ENCODE measurements around the gene ZNF611.

ZNF611 gene

DNA sequence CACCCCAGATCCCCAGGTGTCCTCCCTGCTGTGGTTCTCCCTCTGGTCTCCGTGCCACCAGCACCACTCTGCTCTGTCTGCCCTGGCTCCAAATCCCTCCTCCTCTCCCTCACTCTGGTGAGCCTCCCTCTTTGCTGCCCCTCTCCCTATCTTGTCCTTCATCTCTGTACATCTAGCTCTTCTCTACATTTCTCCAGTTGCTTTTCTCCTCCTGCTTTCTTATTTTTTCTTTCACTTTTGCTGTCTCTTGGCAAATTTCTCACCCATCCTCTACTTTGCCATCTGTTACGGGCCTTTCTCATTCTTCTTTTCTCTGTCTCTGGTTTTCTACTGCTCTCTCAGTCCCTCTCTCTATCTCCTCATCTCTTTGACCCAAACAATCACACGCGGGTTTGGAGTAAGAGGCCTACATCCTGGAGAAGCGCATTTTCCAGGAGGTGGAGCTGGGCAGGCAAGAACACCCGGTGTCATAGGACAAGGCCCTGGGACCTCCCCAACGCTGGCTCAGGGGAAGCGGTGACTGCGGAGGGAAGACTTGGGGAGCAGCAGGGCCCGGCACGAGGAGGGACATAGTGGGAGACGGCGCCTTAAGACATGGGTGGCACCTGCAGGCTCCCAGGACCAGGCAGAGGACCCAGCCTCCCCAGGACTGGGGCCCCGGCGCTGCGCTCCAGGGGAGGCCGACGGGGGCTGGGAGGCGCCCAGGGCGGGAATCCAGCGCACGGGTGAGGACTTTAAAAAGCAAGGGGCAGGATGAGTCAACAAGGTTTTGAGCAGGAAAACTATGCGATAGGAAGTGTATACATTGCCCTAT, 9.9 kb downstream of the ZNF611 start:
- TF ChIP-seq CREB1 (IDR thresholded peaks at IDR 0.05; ENCODE audit: low read depth), result no peak
- TF ChIP-seq, protein P1, sequence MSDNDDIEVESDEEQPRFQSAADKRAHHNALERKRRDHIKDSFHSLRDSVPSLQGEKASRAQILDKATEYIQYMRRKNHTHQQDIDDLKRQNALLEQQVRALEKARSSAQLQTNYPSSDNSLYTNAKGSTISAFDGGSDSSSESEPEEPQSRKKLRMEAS (IDR thresholded peaks at IDR 0.05), result no peak
- no peak for TF ChIP-seq EGR1 (IDR thresholded peaks at IDR 0.05)

DNA sequence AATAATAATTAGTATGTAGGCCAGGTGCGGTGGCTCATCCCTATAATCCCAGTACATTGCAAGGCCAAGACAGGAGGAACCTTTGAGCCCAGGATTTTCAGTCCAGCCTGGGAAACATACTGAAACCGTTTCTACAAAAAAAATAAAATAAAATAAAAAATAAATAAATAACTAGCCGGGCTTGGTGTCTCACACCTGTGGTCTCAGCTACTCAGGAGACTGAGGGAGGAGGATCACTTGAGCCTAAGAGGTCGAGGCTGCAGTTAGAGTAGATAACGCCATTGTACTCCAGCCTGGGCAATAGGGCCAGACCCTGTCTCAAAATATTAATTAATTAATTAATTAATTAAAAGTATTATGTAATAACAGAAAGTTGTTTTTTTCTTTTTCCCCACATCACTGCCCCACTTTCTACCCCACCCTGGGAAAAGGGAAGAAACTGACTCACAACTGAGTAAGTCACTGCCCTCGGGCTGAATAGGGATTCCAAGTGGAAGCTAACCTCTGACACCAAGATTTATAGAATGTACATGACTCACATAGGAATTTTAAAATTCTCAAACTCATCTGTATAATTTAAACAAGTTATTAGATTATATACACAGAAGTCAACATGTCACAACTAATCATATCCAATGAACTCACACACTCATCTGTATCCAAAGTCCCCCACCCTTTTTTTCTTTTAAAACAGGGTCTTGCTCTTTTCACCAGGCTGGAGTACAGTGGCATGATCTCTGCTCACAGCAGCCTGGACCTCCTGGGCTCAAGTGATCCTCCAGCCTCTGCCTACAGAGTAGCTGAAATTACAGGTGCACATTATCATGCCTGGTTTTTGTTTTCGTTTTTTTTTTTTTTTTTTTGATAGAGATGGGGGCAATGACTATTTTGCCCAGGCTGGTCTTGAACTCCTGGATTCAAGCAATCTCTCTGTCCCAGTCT, 12.5 kb downstream of the ZNF611 start:
- TF ChIP-seq CREB1 (IDR thresholded peaks at IDR 0.05; ENCODE audit: low read depth) (no peak), EP300 (IDR thresholded peaks at IDR 0.05; ENCODE audit: borderline replicate concordance) (no peak), FOXM1 (IDR thresholded peaks at IDR 0.05; ENCODE audit: borderline replicate concordance, low read depth) (no peak), CEBPB (IDR thresholded peaks at IDR 0.05) (no peak), NFIC (IDR thresholded peaks at IDR 0.05) (no peak), ZBTB7A (IDR thresholded peaks at IDR 0.05; ENCODE audit: low read depth) (no peak), RAD21 (IDR thresholded peaks at IDR 0.05; ENCODE audit: low read depth) (no peak)
- TF ChIP-seq, protein P2, sequence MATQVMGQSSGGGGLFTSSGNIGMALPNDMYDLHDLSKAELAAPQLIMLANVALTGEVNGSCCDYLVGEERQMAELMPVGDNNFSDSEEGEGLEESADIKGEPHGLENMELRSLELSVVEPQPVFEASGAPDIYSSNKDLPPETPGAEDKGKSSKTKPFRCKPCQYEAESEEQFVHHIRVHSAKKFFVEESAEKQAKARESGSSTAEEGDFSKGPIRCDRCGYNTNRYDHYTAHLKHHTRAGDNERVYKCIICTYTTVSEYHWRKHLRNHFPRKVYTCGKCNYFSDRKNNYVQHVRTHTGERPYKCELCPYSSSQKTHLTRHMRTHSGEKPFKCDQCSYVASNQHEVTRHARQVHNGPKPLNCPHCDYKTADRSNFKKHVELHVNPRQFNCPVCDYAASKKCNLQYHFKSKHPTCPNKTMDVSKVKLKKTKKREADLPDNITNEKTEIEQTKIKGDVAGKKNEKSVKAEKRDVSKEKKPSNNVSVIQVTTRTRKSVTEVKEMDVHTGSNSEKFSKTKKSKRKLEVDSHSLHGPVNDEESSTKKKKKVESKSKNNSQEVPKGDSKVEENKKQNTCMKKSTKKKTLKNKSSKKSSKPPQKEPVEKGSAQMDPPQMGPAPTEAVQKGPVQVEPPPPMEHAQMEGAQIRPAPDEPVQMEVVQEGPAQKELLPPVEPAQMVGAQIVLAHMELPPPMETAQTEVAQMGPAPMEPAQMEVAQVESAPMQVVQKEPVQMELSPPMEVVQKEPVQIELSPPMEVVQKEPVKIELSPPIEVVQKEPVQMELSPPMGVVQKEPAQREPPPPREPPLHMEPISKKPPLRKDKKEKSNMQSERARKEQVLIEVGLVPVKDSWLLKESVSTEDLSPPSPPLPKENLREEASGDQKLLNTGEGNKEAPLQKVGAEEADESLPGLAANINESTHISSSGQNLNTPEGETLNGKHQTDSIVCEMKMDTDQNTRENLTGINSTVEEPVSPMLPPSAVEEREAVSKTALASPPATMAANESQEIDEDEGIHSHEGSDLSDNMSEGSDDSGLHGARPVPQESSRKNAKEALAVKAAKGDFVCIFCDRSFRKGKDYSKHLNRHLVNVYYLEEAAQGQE (IDR thresholded peaks at IDR 0.05; ENCODE audit: low read depth), result no peak
- TF ChIP-seq, protein P1 (IDR thresholded peaks at IDR 0.05), result no peak
- TF ChIP-seq, protein P3, sequence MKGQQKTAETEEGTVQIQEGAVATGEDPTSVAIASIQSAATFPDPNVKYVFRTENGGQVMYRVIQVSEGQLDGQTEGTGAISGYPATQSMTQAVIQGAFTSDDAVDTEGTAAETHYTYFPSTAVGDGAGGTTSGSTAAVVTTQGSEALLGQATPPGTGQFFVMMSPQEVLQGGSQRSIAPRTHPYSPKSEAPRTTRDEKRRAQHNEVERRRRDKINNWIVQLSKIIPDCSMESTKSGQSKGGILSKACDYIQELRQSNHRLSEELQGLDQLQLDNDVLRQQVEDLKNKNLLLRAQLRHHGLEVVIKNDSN (IDR thresholded peaks at IDR 0.05), result no peak

DNA sequence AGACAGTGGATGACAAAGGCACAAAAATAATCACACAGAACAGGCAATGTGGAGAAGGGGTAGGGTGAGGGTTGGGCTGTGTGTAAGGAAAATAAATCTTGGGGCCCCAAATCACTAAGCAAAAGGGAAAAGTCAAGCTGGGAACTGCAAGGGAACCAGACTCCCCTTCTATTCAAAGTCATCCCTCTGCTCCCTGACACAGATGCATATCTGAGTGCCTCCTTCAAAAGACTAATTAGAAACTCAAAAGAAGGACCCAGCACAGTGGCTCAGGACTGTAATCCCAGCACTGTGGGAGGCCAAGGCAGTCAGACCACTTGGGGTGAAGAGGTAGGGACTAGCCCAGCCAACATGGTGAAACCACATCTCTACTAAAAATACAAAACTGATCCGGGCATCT, 18.3 kb downstream of the ZNF611 start:
- TF ChIP-seq, protein P3 (IDR thresholded peaks at IDR 0.05), result no peak
- TF ChIP-seq TEAD4 (IDR thresholded peaks at IDR 0.05) (no peak), CEBPB (IDR thresholded peaks at IDR 0.05) (no peak), EGR1 (IDR thresholded peaks at IDR 0.05) (no peak), NFIC (IDR thresholded peaks at IDR 0.05) (no peak), FOXM1 (IDR thresholded peaks at IDR 0.05; ENCODE audit: borderline replicate concordance, low read depth) (no peak), CREB1 (IDR thresholded peaks at IDR 0.05; ENCODE audit: low read depth) (no peak), TCF12 (IDR thresholded peaks at IDR 0.05; ENCODE audit: low read depth) (no peak), RAD21 (IDR thresholded peaks at IDR 0.05; ENCODE audit: low read depth) (no peak)
- TF ChIP-seq, protein P1 (IDR thresholded peaks at IDR 0.05), result no peak
- TF ChIP-seq, protein P2 (IDR thresholded peaks at IDR 0.05; ENCODE audit: low read depth), result no peak

DNA sequence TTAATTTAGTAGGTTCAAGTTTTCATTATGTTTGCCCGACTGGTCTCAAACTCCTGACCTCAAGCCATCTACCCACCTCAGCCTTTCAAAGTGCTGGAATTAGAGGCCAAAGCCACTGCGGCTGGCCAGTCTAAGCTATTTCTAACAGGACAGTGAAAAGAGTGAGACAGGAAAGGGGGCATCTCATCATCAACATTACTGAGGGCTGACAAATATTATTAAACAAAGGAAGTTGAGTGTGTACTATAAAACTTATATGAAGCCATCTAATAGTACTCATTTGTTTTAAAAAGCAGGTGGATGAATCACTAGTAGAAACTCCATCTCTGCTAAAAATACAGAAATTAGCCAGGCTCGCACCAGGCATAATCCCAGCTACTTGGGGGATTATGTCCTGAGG, 24.3 kb downstream of the ZNF611 start:
- no peak for TF ChIP-seq FOXM1 (IDR thresholded peaks at IDR 0.05; ENCODE audit: borderline replicate concordance, low read depth)
- TF ChIP-seq EGR1 (IDR thresholded peaks at IDR 0.05), result no peak
- no peak for TF ChIP-seq TCF12 (IDR thresholded peaks at IDR 0.05; ENCODE audit: low read depth)

DNA sequence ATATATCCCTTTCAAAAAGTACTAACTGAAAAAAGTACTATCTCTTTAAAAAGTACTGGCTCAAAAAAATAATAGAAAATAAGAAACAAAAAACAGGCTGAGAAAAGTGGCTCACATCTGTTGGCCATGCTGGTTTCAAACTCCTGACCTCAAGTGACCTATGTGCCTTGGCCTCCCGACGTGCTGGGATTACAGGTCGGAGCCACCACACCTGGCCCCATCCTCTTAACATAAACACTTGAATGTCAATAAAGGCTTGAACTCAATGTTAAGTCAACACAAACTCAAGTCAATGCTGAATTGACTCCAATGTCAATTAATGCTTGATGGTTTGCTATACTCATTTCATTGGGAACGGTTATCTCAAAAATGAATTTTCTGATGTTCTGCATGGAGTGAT, 30.9 kb downstream of the ZNF611 start:
- TF ChIP-seq NFIC (IDR thresholded peaks at IDR 0.05), result no peak
- no peak for TF ChIP-seq EGR1 (IDR thresholded peaks at IDR 0.05)
- TF ChIP-seq FOXM1 (IDR thresholded peaks at IDR 0.05; ENCODE audit: borderline replicate concordance, low read depth), result no peak
- no peak for TF ChIP-seq TCF12 (IDR thresholded peaks at IDR 0.05; ENCODE audit: low read depth)
- TF ChIP-seq ZBTB7A (IDR thresholded peaks at IDR 0.05; ENCODE audit: low read depth), result no peak
- no peak for TF ChIP-seq RAD21 (IDR thresholded peaks at IDR 0.05; ENCODE audit: low read depth)

DNA sequence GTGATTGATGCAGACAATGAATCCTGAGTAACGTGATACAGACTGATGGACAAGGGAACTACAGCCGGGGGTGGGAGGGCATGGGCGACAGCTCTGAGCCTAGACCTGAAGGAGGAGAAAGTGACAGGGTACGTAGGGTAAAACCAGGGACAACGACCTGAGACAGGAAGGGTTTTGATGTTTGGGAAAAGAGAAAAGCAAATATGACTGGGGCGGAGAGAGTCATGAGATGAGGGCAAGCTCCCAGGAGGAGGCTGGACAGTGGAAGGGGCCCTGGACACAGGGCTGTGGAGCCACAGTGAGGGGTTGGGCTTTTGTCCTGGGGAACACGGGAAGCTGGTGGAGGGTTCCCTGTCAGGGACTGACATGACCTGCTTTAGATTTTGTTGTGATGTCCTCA, 34.2 kb downstream of the ZNF611 start:
- TF ChIP-seq, protein P3 (IDR thresholded peaks at IDR 0.05), result no peak
- TF ChIP-seq EP300 (IDR thresholded peaks at IDR 0.05; ENCODE audit: borderline replicate concordance) (no peak), TEAD4 (IDR thresholded peaks at IDR 0.05) (no peak), CEBPB (IDR thresholded peaks at IDR 0.05) (no peak), NFIC (IDR thresholded peaks at IDR 0.05) (no peak), YY1 (IDR thresholded peaks at IDR 0.05; ENCODE audit: low read depth) (no peak), EGR1 (IDR thresholded peaks at IDR 0.05) (no peak), CREB1 (IDR thresholded peaks at IDR 0.05; ENCODE audit: low read depth) (no peak), FOXM1 (IDR thresholded peaks at IDR 0.05; ENCODE audit: borderline replicate concordance, low read depth) (no peak), RAD21 (IDR thresholded peaks at IDR 0.05; ENCODE audit: low read depth) (no peak), TCF12 (IDR thresholded peaks at IDR 0.05; ENCODE audit: low read depth) (no peak), ZBTB7A (IDR thresholded peaks at IDR 0.05; ENCODE audit: low read depth) (no peak)
- TF ChIP-seq, protein P1 (IDR thresholded peaks at IDR 0.05), result no peak

Data from Ishikawa (cell line).